ENCODE results near the gene FNDC10.

DNA sequence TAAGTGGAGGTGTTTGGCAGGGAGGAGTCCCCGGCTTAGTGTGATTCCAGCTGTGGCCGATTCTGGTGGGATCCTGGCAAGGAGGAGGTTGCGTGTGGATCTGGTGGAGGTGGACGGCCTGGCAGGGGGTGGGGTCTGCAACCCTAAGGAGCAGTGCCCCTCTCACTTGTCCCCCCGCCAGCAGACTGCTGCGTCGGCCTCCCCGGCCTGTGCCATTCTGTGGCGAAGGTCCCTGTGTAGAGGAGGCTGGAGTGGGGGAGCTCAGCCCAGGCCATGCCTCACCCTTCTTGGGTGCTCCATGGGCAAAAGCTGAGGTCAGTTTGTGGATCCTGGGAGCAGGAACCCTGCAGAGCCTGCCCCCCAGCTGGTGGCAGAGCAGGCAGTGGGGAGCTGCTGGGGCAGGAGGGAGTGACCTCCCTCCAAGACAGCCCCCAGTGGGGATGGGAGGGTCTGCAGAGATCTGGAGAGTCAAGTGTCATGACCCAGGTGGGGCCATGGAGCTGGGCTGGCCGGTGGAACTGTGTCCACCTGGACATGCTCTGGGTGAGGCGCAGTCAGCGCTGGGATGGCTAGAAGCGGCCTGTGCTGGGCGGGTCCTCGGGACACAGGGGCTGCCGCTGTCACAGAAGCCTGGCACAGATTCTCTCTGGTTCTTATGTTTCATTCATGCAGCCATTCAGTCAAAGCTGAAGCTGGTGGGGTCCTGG, 20.7 kb upstream of the FNDC10 start:
- TF ChIP-seq, protein P1, sequence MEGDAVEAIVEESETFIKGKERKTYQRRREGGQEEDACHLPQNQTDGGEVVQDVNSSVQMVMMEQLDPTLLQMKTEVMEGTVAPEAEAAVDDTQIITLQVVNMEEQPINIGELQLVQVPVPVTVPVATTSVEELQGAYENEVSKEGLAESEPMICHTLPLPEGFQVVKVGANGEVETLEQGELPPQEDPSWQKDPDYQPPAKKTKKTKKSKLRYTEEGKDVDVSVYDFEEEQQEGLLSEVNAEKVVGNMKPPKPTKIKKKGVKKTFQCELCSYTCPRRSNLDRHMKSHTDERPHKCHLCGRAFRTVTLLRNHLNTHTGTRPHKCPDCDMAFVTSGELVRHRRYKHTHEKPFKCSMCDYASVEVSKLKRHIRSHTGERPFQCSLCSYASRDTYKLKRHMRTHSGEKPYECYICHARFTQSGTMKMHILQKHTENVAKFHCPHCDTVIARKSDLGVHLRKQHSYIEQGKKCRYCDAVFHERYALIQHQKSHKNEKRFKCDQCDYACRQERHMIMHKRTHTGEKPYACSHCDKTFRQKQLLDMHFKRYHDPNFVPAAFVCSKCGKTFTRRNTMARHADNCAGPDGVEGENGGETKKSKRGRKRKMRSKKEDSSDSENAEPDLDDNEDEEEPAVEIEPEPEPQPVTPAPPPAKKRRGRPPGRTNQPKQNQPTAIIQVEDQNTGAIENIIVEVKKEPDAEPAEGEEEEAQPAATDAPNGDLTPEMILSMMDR (IDR thresholded peaks at IDR 0.05; ENCODE audit: insufficient read depth, low read length, poor library complexity, severe bottlenecking): no peak
- TF ChIP-seq EZH2phosphoT487 (conservative IDR thresholded peaks at IDR 0.05; ENCODE audit: low read length): no peak
